Kidney epithelial cell (primary cell): ENCODE measurements around the gene OLFML2B. TPM values are rescaled to one million over a fixed set of nuclear protein-coding genes. Genes with fewer than 3 reads are reported as not detected.

Source experiments
- DNase-seq: peaks from one replicate; pipeline ENCODE4 v3.0.0-alpha.2; 2010; ENCODE audit warnings: low read depth
- H3K27me3 ChIP-seq: 2 replicates; pipeline ENCODE4 v1.6.0; 2011; ENCODE audit warnings: low read length; ENCODE audit not compliant: control insufficient read depth, insufficient read depth
- H3K36me3 ChIP-seq: 2 replicates; pipeline ENCODE4 v1.5.1; 2011; ENCODE audit warnings: low read length; ENCODE audit not compliant: control insufficient read depth, insufficient read depth
- H3K4me3 ChIP-seq: 2 replicates; pipeline ENCODE4 v1.5.1; 2011; ENCODE audit warnings: low read depth, mild to moderate bottlenecking, control low read depth, low read length
- CTCF ChIP-seq: IDR thresholded peaks from 2 replicates; pipeline ENCODE4 v1.5.1; 2011; ENCODE audit warnings: mild to moderate bottlenecking, moderate library complexity, low read length, control low read depth, inconsistent platforms; ENCODE audit not compliant: insufficient read depth, poor library complexity, severe bottlenecking
- total RNA-seq: library from RNA; depleted of rRNA; stranded (reverse); fragments of >200 nt; gene quantifications from 2 replicates; pipeline ENCODE4 v1.2.3, GENCODE V29; 2015

OLFML2B gene
- total RNA-seq, 1 donor from 2014 or later, result 3.1 TPM

GRCh38 chr1:161998811-161999210 lies 24.9 kb downstream of the OLFML2B start:
- H3K4me3 ChIP-seq, result no peak overlapping the region

GRCh38 chr1:161997152-161997551 lies 26.5 kb downstream of the OLFML2B start:
- Histone ChIP-seq H3K36me3 (no peaks in the 10 kb centered on the region), H3K4me3 (no peak overlapping the region), H3K27me3 (no peaks in the 10 kb centered on the region)
- no peak for TF ChIP-seq CTCF
- no peak for DNase-seq

More at GRCh38 chr1:161998811-161999210, 24.9 kb downstream of the OLFML2B start:
- no peaks in the 10 kb centered on the region for H3K36me3 ChIP-seq
- H3K27me3 ChIP-seq, result no peaks in the 10 kb centered on the region
- TF ChIP-seq CTCF, result no peak
- no peak for DNase-seq

DNA sequence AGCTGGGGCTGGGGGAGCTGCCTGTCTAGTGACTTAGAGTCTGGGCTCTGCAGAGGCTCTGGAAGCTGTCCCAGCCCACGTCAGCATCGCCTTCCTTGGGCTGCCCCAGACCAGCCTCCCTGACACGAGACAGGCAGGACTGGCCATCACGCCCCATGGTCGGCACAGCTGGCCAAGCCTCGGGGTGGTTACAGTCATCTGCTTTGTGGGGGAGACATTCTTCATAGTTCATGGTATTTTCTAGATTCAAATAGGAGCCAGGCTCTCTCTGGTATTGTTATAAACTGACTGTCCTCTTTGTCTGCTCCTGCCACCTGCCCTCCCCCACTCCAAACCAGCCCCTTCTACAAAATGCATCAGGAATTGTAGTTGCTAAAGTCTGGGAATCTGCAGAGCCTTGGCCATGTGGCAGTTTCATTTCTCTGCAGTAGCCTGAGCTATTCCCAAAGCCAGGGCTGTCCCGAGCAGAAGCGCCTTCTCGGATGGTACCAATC lies 29.4 kb downstream of the OLFML2B start:
- H3K4me3 ChIP-seq, result no peak overlapping the region
- no peak for DNase-seq
- no peaks in the 10 kb centered on the region for H3K36me3 ChIP-seq
- no peak for TF ChIP-seq CTCF
- H3K27me3 ChIP-seq, result no peaks in the 10 kb centered on the region

GRCh38 chr1:161993576-161993975 lies 30.1 kb downstream of the OLFML2B start:
- no peak for DNase-seq
- no peaks in the 10 kb centered on the region for H3K27me3 ChIP-seq
- no peak for TF ChIP-seq CTCF
- no peaks in the 10 kb centered on the region for H3K36me3 ChIP-seq
- H3K4me3 ChIP-seq, result no peak overlapping the region

DNA sequence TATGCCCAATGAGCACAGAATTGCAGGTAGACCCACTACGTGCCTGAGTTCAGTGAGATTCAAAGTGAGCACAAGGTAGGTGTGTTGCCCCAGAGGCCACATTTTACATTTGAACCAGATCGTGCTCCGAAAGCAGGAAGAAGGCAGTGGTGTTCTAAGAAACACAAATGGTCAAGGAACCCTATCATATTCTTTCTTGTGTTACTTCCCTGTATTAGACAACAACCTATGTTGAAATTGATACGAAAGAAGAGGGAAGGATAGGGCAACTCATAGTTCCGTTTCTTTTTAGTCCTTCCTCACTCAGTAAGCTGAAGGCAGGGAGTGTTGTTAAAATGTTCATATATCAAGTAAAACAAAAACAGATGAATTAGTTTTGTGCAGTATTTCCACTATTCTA lies 33.9 kb downstream of the OLFML2B start:
- no peak for DNase-seq
- TF ChIP-seq CTCF, result no peak
- Histone ChIP-seq H3K4me3 (no peak overlapping the region), H3K36me3 (no peaks in the 10 kb centered on the region), H3K27me3 (no peaks in the 10 kb centered on the region)

- Histone ChIP-seq H3K36me3 (no peaks in the 10 kb centered on the region), H3K4me3 (no peak overlapping the region), H3K27me3 (no peaks in the 10 kb centered on the region)
- no peak for TF ChIP-seq CTCF
- no peak for DNase-seq
These were observed 34.6 kb downstream of the OLFML2B start for GRCh38 chr1:161989108-161989507.
